Cerebellar cortex (tissue), 1 donor: ENCODE results near the gene SLC2A13.
A peak's percentile ranks its signal among the peaks of the same experiment; 100 is the strongest.

Source experiments
- DNase-seq: peaks from one replicate; pipeline ENCODE4 v3.0.0-alpha.2; 2015; ENCODE audit warnings: low spot score

SLC2A13 gene

DNA sequence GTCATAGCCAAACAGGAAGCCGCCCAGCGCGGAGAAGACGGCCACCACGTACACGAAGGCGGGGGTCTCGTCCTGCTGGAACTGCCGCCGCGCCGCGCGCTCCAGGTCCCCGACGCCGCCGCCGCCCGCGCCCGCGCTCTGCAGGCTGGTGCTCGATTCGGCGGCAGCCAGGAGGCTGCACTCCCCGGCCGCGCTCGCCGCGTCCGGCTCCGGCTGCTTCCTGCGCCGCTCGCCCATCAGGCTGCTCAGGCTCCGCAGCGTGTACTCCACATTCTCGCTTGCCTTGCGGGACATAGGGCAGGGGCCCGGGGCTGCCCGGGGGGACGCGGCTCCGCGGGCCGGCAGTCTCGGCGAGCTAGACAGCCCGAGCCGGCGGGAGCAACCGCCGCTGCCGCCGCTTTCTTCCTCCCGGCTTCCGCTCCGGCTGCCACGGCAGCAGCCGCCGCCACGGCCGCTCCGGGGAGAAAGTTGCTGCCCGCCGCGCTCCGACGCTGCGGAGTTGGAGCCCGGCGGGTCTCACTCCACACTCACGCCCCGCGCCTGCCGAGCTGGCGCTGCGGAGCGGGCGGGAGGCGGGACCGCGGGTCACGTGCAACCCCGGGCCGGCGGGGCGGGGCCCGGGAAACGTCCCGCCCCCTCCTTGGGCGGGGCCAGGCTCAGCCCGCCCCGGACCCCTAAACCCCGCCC is at the start of gene SLC2A13:
Gene SLC2A13 (minus strand): TSS at position 567 of the 687 bp plus-strand sequence. CDS start 273 bp downstream, at position 294.
- peak; percentile 74 for DNase-seq

GRCh38 chr12:40154381-40154780 is 48.5 kb upstream of the SLC2A13 start:
- no peak for DNase-seq

DNA sequence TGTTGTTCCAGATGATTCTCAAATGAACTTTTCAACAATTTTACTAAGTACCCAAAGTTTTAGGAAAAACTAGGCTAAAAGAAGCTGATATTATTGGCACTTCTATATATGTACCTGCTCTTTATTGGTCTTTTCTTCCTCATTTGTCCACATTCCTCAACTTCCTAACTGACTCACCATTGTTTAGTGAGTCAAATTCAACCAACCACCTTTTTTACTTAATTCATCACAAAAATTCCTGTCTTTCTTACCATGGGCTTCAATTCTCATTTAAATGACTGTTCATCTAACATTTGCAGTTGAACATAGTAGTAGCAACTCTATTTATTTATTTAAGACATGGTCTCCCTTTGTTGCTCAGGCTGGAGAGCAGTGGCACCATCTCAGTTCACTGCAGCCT is 47.6 kb upstream of the SLC2A13 start:
- no peak for DNase-seq

DNA sequence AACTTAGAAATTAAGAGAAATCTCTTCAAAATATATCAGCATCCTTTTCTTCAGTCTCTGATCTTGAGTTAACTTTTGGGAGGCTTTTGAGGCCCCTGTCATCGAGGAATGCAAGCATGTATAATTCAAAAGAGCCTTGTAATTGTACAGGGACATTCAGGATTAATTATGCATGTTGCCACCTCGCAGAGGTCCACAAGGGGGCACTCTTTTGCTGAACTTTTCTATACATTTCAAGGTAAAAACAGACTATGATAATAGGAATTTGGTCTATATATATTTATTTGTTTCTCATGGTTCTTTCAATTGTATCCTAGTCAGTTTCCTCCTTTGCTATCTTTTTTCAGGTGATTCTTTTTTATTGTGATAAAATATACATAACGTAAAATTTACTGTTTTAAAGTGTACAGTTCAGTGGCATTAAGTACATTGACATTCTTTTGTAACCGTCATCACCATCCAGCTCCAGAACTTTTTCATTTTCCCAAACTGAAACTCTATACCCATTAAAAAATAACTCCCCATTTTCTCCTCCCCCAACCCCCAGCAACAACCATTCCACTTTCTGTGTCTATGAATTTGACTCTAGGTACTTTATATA is 47.0 kb upstream of the SLC2A13 start:
- DNase-seq, result peak; percentile 52

- no peak for DNase-seq
Measured at GRCh38 chr12:40149673-40150260, 43.9 kb upstream of the SLC2A13 start.

DNA sequence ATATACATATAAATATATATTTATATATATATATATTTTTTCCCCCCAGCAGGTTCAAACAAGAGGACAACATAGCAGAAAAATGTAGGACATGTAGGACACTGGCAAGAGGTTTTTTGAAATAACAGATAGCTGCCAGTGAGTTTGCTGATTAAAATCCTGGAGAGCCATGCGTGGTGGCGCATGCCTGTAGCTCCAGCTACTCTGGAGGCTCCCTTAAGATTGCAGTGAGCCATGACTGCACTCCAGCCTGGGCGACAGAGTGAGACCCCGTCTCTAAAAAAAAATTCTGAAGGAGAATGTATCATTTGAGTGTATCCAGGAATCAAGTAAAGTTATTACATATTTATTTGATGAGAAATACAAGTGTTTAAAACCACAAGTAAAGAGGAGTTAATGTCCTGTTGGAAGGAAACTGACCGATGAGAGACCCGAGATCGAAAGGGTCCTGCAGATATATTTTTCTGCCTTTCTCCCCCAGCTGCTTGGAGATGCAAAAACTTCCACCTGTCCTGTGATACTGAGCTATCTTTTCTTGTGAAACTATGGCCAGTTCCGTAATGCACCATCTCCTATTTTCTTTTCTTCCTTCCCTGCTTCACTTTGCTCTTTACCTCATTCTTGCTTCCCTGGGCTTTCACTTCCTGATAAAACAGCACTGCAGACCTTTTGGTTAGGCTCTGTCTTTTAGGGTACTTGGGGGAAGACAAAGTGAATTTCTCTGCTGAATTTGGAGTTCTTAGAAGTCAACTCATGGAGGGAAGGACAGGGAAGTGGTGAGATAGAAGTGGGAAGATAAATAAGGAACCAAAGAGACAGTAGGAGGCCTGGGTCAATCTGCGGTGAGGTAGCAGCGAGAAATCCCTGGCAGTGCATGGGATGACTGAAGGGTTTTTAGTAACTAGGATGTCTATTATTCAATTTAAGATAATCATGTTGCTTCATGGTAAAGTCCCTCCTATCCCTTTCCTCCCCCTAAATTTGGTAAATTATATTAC is 41.2 kb upstream of the SLC2A13 start:
- DNase-seq, result no peak

GRCh38 chr12:40145896-40146295 is 40.0 kb upstream of the SLC2A13 start:
- DNase-seq, result no peak

DNA sequence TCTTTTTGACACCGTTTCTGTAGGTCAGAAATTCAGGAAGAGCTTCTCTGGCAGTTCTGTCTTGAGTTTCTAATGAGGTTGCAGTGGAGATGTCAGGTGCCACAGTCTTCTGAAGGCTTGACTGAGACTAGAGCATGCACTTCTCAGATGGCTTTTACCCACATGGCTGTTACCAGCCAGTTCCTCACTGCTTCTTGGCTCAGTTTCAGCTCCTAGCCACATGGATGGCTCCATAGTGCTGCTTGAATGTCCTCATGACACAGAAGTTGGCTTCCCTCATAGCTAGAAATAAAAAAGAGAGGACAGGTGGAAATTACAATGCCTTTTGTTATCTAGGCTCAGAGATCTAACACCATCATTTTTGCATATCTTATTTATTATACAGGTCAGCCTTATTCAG is 38.1 kb upstream of the SLC2A13 start:
- DNase-seq, result no peak

GRCh38 chr12:40142001-40142744 is 36.3 kb upstream of the SLC2A13 start:
- DNase-seq, result no peak

GRCh38 chr12:40138526-40138925 is 32.6 kb upstream of the SLC2A13 start:
- no peak for DNase-seq

DNA sequence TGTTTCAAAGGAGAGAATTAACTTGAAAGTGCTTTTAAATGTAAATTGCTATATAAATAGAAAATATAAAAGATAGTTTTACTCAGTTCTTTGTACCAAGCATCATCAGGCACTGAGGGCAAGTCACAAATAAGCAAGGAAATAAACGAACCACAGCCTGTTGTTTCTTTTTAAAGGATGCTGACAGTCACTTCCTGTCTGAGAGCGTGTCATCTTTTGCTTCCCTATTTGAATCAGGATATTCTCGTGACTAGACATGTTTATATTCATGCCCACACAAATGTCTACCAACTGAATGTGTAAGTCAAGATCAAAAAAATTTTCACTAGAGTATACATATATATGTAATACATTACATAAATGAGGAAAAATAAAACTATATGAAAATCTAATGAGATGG is 31.4 kb upstream of the SLC2A13 start:
- no peak for DNase-seq

GRCh38 chr12:40127408-40127807 is 21.5 kb upstream of the SLC2A13 start:
- no peak for DNase-seq

- DNase-seq, result no peak
Measured at GRCh38 chr12:40123496-40123895, 17.6 kb upstream of the SLC2A13 start.

DNA sequence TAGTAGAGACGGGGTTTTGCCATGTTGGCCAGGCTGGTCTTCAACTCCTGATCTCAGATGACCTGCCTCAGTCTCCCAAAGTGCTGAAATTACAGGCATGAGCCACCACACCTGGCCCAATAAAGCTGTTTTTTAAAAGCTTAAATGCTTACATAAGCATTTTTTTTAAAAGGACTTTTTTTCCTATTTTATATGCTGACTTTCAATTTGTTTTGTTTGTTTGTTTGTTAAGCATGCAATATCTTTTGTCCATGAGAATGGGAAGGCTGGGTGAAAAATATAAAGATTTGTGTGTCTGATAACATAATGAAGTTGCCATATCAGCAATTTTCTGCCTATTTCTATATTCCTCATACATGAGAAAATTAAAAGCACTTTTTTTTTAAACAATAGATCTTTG is 17.0 kb upstream of the SLC2A13 start:
- DNase-seq, result no peak

DNA sequence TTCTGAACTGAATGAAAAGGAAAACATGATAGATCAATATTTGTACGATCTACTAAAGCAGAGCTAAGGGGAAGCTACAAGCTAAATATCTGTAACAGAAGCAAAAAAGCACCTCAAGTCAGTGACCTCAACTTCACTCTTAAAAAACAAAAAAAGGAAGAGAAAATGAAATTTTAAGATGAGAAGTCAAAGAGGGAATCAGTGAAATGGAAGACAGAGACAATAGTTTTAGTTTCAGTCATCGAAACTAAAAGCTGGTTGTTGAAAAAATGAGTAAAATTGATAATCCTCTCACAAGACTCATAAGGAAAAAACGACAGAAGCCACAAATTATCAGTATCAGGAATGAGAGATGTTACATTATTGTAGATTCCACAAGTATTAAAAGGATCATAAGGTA is 11.9 kb upstream of the SLC2A13 start:
- DNase-seq, result no peak

- DNase-seq, result no peak
Measured at GRCh38 chr12:40110586-40110985, 4.7 kb upstream of the SLC2A13 start.

GRCh38 chr12:40107803-40108620 is 2.1 kb upstream of the SLC2A13 start:
- DNase-seq, result no peak

GRCh38 chr12:40107098-40107802 is 1.4 kb upstream of the SLC2A13 start:
- peak; percentile 88 for DNase-seq

- peak; percentile 15 for DNase-seq
Measured at GRCh38 chr12:40106655-40107054, 774 bp upstream of the SLC2A13 start.

DNA sequence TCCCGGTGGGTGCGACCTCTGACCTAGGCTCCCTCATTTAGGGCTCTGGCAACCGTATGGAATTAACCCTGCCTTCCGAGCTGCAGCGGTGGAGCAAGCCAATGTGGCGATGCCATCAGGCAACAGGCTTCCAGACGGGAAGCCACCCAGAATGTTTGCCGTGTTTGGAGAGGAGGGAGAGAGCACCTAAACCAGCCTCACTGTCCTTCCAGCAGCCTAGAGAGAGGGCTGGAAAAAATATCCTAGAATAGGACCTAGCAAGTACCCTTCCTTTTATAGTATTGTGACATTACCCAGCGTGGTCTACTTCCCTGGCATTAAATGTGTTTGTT is 287 bp upstream of the SLC2A13 start:
- DNase-seq, result no peak

DNA sequence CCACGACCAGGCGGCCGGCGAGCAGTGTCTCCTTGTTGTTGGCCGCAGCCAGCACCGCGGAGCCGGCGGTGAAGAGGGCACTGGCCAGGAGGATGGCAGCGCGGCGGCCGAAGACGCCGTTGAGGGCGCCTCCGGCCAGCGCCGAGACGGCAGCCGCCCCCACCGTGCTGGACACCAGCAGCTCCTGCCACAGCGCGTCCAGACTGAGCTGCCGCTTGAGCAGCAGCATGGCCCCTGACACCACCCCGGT is 691 bp downstream of the SLC2A13 start:
- no peak for DNase-seq
